ENCODE results near the gene CCDC13.

CCDC13 gene

GRCh38 chr3:42790714-42791229 lies 17.7 kb upstream of the CCDC13 start:
- Histone ChIP-seq H3K27me3 (ENCODE audit: control insufficient read depth, insufficient read depth, low read length) (no peaks in the 10 kb centered on the region), H3K4me3 (ENCODE audit: low read depth, low read length) (no peak overlapping the region), H3K9me3 (ENCODE audit: control insufficient read depth, insufficient read depth, low read length) (no peaks in the 10 kb centered on the region), H3K36me3 (ENCODE audit: control insufficient read depth, insufficient read depth, low read length) (no peaks in the 10 kb centered on the region), H3K4me1 (ENCODE audit: control insufficient read depth, insufficient read depth, low read length) (no peaks in the 10 kb centered on the region), H3K9ac (ENCODE audit: low read depth, low read length) (no peak overlapping the region)

DNA sequence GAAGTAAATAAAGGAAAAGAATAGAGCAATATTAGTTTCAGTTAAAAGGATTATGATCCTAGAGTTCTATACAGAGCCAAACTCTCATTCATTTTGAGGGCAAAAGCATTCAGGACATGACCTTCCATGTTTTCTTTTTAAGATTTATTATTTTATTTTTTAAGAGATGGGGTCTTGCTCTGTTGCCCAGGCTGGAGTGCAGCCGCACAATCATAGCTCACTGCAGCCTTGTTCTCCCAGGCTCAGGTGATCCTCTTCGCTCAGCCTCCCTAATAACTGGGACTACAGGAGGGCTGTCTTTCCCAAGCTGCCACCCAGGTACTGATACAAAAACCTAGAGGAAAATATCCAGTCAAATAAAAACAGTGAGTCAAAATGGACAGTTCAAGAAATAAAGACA lies 13.6 kb upstream of the CCDC13 start:
- Histone ChIP-seq H3K36me3 (ENCODE audit: control insufficient read depth, insufficient read depth, low read length) (no peaks in the 10 kb centered on the region), H3K4me1 (ENCODE audit: control insufficient read depth, insufficient read depth, low read length) (no peaks in the 10 kb centered on the region)

DNA sequence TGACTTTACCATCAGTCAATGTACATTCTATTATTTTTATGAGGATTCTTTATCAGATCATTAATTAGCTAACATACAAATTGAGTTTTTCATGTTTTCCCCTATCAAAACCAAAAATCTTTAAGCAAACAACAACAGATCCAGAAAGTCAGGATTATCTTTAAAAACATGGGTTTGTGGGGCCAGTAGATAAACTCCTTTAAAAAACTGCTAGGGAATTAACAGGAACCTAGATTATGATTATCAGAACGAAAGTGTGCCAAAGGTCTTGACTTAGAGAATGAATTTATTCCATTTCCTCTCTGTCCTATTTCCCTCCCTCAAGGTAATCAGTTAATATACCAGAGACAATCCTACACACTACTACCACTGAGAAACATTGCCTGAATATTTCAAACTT lies 13.2 kb upstream of the CCDC13 start:
- Histone ChIP-seq H3K9me3 (ENCODE audit: control insufficient read depth, insufficient read depth, low read length) (no peaks in the 10 kb centered on the region), H3K27me3 (ENCODE audit: control insufficient read depth, insufficient read depth, low read length) (no peaks in the 10 kb centered on the region), H3K9ac (ENCODE audit: low read depth, low read length) (no peak overlapping the region), H3K36me3 (ENCODE audit: control insufficient read depth, insufficient read depth, low read length) (no peaks in the 10 kb centered on the region), H3K4me1 (ENCODE audit: control insufficient read depth, insufficient read depth, low read length) (no peaks in the 10 kb centered on the region), H3K4me3 (ENCODE audit: low read depth, low read length) (no peak overlapping the region)

More for the DNA sequence above, 13.6 kb upstream of the CCDC13 start:
- Histone ChIP-seq H3K27me3 (ENCODE audit: control insufficient read depth, insufficient read depth, low read length) (no peaks in the 10 kb centered on the region), H3K4me3 (ENCODE audit: low read depth, low read length) (no peak overlapping the region), H3K9ac (ENCODE audit: low read depth, low read length) (no peak overlapping the region), H3K9me3 (ENCODE audit: control insufficient read depth, insufficient read depth, low read length) (no peaks in the 10 kb centered on the region)

DNA sequence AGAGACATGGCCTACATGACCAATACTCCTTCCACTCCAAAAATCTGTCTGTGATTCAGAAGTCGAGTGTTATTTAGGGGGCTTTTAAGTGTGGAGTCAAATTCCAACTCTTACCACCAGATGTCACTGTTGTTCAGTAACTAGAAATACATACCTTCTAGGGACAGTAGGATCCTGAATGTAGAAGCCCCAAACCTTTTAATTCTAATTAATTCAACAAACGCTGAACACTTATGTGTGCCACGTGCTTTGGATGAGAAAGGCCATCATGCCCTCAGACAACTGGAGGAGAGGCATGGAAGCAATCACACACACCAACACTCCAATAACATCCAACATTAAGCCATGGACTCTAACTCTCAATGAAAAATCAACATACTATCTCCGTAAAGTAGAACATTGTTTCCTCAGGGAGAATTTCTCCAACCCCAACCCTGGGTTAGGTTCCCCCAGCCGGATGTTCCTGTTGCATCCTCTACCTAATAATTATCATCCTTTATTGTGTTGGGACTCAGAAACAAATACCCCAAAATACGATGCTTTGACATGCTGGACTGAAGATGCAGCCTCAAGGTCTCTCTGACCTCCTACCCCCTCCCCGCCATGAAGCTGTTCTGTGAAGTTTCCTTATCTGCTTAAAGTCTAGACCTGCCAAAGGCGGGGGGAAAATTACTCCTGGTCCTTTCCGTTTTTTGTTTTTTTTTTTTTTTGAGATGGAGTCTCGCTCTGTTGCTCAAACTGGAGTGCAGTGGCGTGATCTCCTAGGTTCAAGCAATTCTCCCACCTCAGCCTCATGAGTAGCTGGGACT lies 8.0 kb upstream of the CCDC13 start:
- Histone ChIP-seq H3K9ac (ENCODE audit: low read depth, low read length) (no peak overlapping the region), H3K9me3 (ENCODE audit: control insufficient read depth, insufficient read depth, low read length) (no peaks in the 10 kb centered on the region), H3K4me3 (ENCODE audit: low read depth, low read length) (no peak overlapping the region), H3K36me3 (ENCODE audit: control insufficient read depth, insufficient read depth, low read length) (no peaks in the 10 kb centered on the region), H3K27me3 (ENCODE audit: control insufficient read depth, insufficient read depth, low read length) (no peaks in the 10 kb centered on the region), H3K4me1 (ENCODE audit: control insufficient read depth, insufficient read depth, low read length) (no peaks in the 10 kb centered on the region)

GRCh38 chr3:42780398-42780797 lies 7.3 kb upstream of the CCDC13 start:
- H3K9me3 ChIP-seq (ENCODE audit: control insufficient read depth, insufficient read depth, low read length): no peaks in the 10 kb centered on the region
- no peak overlapping the region for H3K9ac ChIP-seq (ENCODE audit: low read depth, low read length)
- H3K4me3 ChIP-seq (ENCODE audit: low read depth, low read length): no peak overlapping the region
- no peaks in the 10 kb centered on the region for H3K4me1 ChIP-seq (ENCODE audit: control insufficient read depth, insufficient read depth, low read length)
- no peaks in the 10 kb centered on the region for H3K27me3 ChIP-seq (ENCODE audit: control insufficient read depth, insufficient read depth, low read length)
- H3K36me3 ChIP-seq (ENCODE audit: control insufficient read depth, insufficient read depth, low read length): no peaks in the 10 kb centered on the region

DNA sequence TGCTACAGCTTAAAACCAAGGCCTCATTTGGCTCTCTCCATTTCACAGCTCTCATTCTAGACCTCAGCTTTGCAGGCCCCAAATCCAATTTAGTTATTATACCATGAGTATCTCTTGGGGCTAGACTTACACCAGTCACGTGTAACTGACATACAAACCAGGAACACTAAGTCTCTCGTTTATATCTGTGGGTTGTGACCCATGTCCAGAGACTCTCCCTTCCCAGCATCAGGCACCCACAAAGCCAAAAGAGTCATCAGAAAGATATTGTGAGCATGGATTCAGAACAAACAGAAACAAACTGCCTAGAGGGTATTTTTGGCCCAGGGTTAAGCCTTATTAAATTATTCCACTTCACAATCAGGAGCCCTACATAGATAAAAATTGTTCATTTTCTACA lies 5.6 kb upstream of the CCDC13 start:
- Histone ChIP-seq H3K27me3 (ENCODE audit: control insufficient read depth, insufficient read depth, low read length) (peaks cover 2% of the 10 kb centered on the region), H3K9ac (ENCODE audit: low read depth, low read length) (no peak overlapping the region), H3K4me1 (ENCODE audit: control insufficient read depth, insufficient read depth, low read length) (no peaks in the 10 kb centered on the region), H3K9me3 (ENCODE audit: control insufficient read depth, insufficient read depth, low read length) (no peaks in the 10 kb centered on the region), H3K4me3 (ENCODE audit: low read depth, low read length) (no peak overlapping the region), H3K36me3 (ENCODE audit: control insufficient read depth, insufficient read depth, low read length) (no peaks in the 10 kb centered on the region)

DNA sequence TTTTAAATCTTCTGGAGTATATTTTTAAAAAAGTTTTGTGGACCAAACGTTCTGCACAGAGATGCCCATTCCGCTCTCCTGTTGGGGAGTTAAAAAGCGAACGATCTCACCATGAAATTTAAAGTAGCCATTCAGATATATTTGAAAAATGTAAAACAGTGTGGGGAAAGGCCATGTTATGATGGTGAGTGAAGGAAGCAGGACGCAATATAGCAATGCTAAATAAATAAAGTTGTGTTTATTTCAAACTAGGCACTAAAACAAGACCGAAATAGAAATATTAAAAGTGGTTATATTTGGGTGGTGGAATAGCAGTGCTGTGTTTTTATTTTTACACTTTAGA lies 327 bp upstream of the CCDC13 start:
- H3K27me3 ChIP-seq (ENCODE audit: control insufficient read depth, insufficient read depth, low read length): peaks cover 6% of the 10 kb centered on the region
- no peaks in the 10 kb centered on the region for H3K9me3 ChIP-seq (ENCODE audit: control insufficient read depth, insufficient read depth, low read length)
- H3K9ac ChIP-seq (ENCODE audit: low read depth, low read length): no peak overlapping the region
- peak overlapping the region; percentile 90 for H3K4me3 ChIP-seq (ENCODE audit: low read depth, low read length)
- no peaks in the 10 kb centered on the region for H3K4me1 ChIP-seq (ENCODE audit: control insufficient read depth, insufficient read depth, low read length)
- H3K36me3 ChIP-seq (ENCODE audit: control insufficient read depth, insufficient read depth, low read length): no peaks in the 10 kb centered on the region

GRCh38 chr3:42771271-42771670 lies 1.8 kb downstream of the CCDC13 start:
- Histone ChIP-seq H3K9ac (ENCODE audit: low read depth, low read length) (no peak overlapping the region), H3K9me3 (ENCODE audit: control insufficient read depth, insufficient read depth, low read length) (no peaks in the 10 kb centered on the region), H3K4me3 (ENCODE audit: low read depth, low read length) (no peak overlapping the region), H3K27me3 (ENCODE audit: control insufficient read depth, insufficient read depth, low read length) (peaks cover 6% of the 10 kb centered on the region), H3K4me1 (ENCODE audit: control insufficient read depth, insufficient read depth, low read length) (no peaks in the 10 kb centered on the region), H3K36me3 (ENCODE audit: control insufficient read depth, insufficient read depth, low read length) (no peaks in the 10 kb centered on the region)

- no peaks in the 10 kb centered on the region for H3K9me3 ChIP-seq (ENCODE audit: control insufficient read depth, insufficient read depth, low read length)
- H3K9ac ChIP-seq (ENCODE audit: low read depth, low read length): no peak overlapping the region
- no peak overlapping the region for H3K4me3 ChIP-seq (ENCODE audit: low read depth, low read length)
- no peaks in the 10 kb centered on the region for H3K36me3 ChIP-seq (ENCODE audit: control insufficient read depth, insufficient read depth, low read length)
- peaks cover 2% of the 10 kb centered on the region for H3K4me1 ChIP-seq (ENCODE audit: control insufficient read depth, insufficient read depth, low read length)
- H3K27me3 ChIP-seq (ENCODE audit: control insufficient read depth, insufficient read depth, low read length): peaks cover 10% of the 10 kb centered on the region
These were observed 3.4 kb downstream of the CCDC13 start for GRCh38 chr3:42769477-42770131.

GRCh38 chr3:42764561-42765295 lies 8.3 kb downstream of the CCDC13 start:
- Histone ChIP-seq H3K27me3 (ENCODE audit: control insufficient read depth, insufficient read depth, low read length) (peaks cover 4% of the 10 kb centered on the region), H3K4me1 (ENCODE audit: control insufficient read depth, insufficient read depth, low read length) (peaks cover 3% of the 10 kb centered on the region), H3K9ac (ENCODE audit: low read depth, low read length) (no peak overlapping the region), H3K36me3 (ENCODE audit: control insufficient read depth, insufficient read depth, low read length) (no peaks in the 10 kb centered on the region), H3K4me3 (ENCODE audit: low read depth, low read length) (no peak overlapping the region), H3K9me3 (ENCODE audit: control insufficient read depth, insufficient read depth, low read length) (no peaks in the 10 kb centered on the region)

- Histone ChIP-seq H3K9me3 (ENCODE audit: control insufficient read depth, insufficient read depth, low read length) (no peaks in the 10 kb centered on the region), H3K36me3 (ENCODE audit: control insufficient read depth, insufficient read depth, low read length) (no peaks in the 10 kb centered on the region), H3K27me3 (ENCODE audit: control insufficient read depth, insufficient read depth, low read length) (peaks cover 4% of the 10 kb centered on the region), H3K4me3 (ENCODE audit: low read depth, low read length) (no peak overlapping the region), H3K9ac (ENCODE audit: low read depth, low read length) (no peak overlapping the region), H3K4me1 (ENCODE audit: control insufficient read depth, insufficient read depth, low read length) (peaks cover 3% of the 10 kb centered on the region)
These were observed 8.9 kb downstream of the CCDC13 start for GRCh38 chr3:42764115-42764514.

Data from iPS-15b (cell line).